NCI-H446 (cell line): ENCODE measurements around the gene ARFIP1.
"Not testable (repeated sequence)": the region's sequence is repeated elsewhere in the genome, so short reads cannot be mapped to it uniquely, and the experiment has no call there.

Source experiments
- DNase-seq, 2 experiments: peaks; one replicate each; lab custom pipeline; 2025; lab: John Stamatoyannopoulos, UW

ARFIP1 gene

GRCh38 chr4:152843481-152844090, 63.8 kb downstream of the ARFIP1 start:
- DNase-seq: no peak

DNA sequence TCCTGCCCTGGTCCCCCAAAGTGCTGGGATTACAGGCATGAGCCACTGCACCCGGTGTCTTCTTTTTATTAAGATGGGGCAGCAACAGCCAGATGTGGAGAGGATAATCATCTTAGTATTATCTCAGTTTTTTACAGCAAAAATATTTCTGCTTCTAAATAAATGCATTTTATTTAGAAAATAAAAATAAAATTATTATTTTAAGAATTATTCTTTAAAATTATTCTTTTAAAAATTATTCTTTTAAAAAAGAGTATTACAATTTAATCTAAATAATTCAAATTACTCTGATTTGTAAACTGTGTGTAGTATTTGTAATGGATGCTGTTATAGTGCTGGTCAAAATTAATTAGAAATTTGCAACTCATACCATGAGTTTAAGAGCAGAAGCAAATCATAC, 67.6 kb downstream of the ARFIP1 start:
- DNase-seq: no peak

DNA sequence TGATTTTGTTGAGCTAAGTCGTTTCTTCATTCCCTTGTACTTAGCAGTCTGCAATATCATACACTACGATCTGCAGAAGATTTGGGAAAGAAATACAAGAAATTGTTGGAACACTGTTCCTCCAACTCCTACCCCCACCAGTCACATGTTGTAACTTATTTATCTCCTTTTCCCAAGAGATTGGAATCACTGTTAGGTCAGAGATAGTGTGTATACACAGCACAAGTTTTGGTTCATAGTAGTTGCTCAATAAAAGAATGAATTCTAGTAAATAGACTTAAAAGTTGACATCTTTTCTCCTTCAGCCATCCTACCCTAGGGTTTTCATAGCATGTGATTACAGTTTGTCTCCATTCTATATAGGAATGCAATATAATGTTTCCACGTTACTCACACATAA, 68.8 kb downstream of the ARFIP1 start:
- no peak for DNase-seq

GRCh38 chr4:152849350-152849749, 69.6 kb downstream of the ARFIP1 start:
- no peak for DNase-seq

GRCh38 chr4:152850377-152850776, 70.6 kb downstream of the ARFIP1 start:
- DNase-seq: no peak

DNA sequence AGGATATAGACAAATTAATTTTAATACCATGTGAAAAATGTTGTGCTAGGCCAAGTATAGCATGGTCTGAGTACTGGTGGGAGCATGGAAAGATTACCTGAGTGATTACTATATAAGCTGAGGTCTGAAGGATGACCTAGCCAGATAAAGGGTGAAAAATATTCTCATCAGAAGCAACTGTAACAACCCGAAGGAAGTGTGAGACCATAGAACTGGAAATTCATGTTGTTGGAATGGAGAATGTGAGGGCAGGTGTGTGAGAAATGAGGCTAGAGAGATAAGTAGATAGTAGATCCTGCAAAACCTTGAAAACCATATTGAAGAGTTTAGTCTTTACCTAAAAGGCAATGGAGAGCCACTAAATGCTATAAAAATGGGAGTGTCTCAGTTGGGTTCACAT, 71.5 kb downstream of the ARFIP1 start:
- no peak for DNase-seq

- DNase-seq: no peak
Observed at GRCh38 chr4:152853293-152853692, 73.5 kb downstream of the ARFIP1 start.

- DNase-seq: not testable (repeated sequence)
Observed at GRCh38 chr4:152854016-152854415, 74.3 kb downstream of the ARFIP1 start.

DNA sequence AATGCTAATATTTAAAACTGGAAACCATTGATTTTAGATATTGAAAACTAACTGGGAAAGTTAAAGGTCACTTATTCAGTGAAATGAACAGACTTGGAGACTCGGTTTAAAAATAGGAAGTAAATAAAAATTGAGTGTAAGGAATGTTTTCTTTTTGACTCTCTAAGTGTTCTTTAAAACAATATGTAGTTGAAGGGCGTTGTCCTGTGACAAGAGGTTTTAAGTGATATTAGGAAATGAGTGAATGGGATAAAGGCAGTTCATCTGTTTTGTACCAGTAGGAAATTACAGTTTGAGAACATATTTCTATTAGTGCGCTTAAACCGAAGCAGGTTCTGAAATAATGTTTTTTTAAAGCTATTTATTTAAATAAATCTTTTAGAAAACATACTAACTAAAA, 77.2 kb downstream of the ARFIP1 start:
- DNase-seq: no peak

- no peak for DNase-seq
Observed at GRCh38 chr4:152858934-152859333, 79.2 kb downstream of the ARFIP1 start.

- no peak for DNase-seq
Observed at GRCh38 chr4:152860046-152860445, 80.3 kb downstream of the ARFIP1 start.

DNA sequence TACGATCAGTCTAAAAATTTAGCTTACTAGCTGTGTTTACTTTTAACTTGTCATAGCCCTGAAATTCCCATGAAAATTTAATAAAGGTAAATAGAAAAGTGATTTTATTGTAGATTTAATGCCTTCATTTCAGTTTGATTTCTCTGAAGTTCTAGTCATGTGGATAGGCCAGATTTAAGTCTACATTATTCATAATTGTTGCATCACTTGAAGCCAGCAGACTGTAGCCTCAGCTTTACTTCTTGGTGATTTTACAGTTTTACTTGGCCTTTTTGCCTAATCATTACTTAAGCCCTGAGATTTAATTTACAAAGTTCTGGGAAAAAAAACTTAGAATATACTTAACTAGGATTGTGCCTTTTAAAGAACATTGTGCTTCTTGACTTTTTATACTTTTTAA, 82.9 kb downstream of the ARFIP1 start:
- DNase-seq: no peak

- no peak for DNase-seq
Observed at GRCh38 chr4:152864361-152864760, 84.6 kb downstream of the ARFIP1 start.

DNA sequence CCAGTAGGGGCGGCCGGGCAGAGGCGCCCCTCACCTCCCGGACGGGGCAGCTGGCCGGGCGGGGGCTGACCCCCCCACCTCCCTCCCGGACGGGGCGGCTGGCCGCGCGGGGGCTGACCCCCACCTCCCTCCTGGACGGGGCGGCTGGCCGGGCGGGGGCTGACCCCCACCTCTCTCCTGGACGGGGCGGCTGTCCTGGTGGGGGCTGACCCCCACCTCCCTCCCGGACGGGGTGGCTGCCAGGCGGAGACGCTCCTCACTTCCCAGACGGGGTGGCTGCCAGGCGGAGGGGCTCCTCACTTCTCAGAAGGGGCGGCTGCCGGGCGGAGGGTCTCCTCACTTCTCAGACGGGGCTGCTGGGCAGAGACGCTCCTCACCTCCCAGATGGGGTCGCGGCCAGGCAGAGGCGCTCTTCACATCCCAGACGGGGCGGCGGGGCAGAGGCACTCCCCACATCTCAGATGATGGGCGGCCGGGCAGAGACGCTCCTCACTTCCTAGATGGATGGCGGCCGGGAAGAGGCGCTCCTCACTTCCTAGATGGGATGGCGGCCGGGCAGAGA, 86.8 kb downstream of the ARFIP1 start:
- DNase-seq: not testable (repeated sequence)

DNA sequence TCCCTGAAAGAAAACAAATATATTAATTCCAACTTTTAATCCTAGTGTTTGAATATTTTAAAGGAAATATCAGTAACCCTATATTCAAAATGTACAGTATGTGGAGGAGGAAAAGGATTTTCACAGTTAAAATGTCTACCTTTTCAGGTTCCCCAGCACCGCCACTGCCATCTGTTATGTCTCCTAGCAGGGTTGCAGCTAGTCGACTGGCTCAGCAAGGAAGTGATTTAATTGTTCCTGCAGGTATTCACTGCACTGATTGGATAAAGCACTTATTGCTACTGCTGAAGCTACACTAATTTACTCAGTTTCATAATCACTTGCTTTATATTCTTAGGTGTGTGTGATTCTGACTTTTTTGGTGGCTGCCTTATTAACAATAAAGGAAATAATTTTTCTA, 90.9 kb downstream of the ARFIP1 start:
- no peak for DNase-seq

GRCh38 chr4:152875261-152875660, 95.5 kb downstream of the ARFIP1 start:
- DNase-seq: no peak

DNA sequence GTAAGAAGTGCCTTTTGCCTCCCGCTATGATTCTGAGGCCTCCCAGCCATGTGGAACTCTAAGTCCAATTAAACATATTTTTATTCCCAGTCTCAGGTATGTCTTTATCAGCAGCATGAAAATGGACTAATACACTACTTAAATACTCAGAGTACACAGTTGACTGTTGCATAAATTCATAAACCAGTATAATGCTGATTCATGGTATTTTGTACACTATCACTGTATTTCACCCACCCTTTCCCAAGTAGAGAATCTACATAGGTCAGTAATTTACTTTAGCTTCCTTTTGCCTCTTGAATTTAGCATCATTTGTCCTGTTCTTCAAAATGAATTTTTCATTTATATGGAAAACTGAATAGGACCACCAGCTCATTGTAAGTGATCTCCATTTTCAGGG, 98.1 kb downstream of the ARFIP1 start:
- DNase-seq: no peak

- DNase-seq: no peak
Observed at GRCh38 chr4:152880263-152880662, 100.5 kb downstream of the ARFIP1 start.

DNA sequence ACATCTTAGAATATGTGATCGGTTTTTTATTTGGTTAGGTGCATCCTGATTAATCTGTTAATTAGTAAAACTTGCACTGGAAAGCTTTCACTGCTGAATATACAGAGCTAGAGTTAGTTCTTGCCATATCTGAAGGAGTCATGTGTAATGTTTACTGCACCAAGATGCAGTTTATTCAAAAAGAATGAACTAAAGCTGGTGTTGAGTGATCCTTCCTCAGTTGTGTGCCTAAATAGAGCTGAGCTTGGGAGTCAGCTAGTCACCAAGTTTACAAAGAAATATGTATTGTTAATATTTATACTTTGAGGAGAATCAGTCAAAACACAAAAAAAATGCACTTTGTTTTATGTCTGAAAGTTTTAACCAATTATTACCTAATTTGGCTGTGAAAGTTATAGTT, 102.2 kb downstream of the ARFIP1 start:
- no peak for DNase-seq

- DNase-seq: no peak
Observed at GRCh38 chr4:152885185-152885584, 105.4 kb downstream of the ARFIP1 start.

DNA sequence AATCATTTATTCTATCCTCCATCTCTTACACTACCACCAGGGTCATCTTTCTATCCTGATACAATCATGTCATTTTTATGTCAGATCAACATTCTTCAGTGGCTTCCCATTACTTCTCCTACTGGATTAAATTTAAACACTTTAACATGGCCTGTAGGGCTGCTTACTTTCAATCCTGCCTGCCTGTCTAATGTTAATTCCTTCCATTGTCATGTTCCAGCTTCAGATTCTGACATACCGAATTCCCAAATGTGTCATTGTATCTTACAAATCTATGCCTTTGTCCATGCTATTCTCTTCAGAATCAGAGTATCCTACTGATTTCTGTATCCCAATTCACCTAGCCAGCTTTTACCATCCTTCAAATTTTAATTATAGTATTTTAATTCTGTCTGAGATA, 106.4 kb downstream of the ARFIP1 start:
- DNase-seq: no peak

- DNase-seq: no peak
Observed at GRCh38 chr4:152887981-152888380, 108.2 kb downstream of the ARFIP1 start.

GRCh38 chr4:152892974-152893373, 113.2 kb downstream of the ARFIP1 start:
- no peak for DNase-seq

DNA sequence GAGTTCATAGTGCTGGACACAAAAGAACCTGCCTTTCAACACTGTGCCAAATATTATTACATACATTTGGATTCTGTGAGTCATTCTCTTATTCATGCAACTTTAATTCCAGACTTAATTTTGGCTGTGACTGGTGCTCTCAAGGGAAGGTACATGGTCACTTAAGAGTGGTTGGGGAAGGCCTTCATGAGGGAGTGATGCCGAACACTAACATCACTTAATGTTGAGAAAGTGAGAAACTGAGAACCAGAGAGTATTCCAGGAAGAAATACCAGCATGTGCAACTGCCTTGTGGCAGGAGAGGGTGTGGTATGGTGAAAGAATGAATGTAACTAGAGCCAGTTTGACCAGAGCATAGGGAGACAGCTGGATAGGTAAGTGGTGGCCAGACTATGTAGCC, 114.9 kb downstream of the ARFIP1 start:
- no peak for DNase-seq
